GM10248 (cell line): ENCODE measurements around the gene PLIN1.
A peak's percentile ranks its signal among the peaks of the same experiment; 100 is the strongest.

Experiments used
- CTCF ChIA-PET: fragments of 300-600 bp; sonication (Branson Sonifier 250); formaldehyde crosslinking; extraction: SDS; loops from one replicate; lab custom pipeline; 2021; ENCODE audit warnings: antibody characterized with exemption; lab: Yijun Ruan, JAX
- POLR2A ChIA-PET: fragments of 350-650 bp; sonication (Branson Sonifier 250); formaldehyde crosslinking; extraction: SDS; loops from one replicate; lab custom pipeline; 2020; ENCODE audit warnings: antibody characterized with exemption; lab: Yijun Ruan, JAX
- DNase-seq: peaks from one replicate; pipeline ENCODE4 v3.0.0; 2012; ENCODE audit errors: extremely low spot score
- CTCF ChIP-seq: IDR thresholded peaks from 2 replicates; pipeline ENCODE4 v1.5.1; 2012; ENCODE audit warnings: mild to moderate bottlenecking, low read depth; ENCODE audit errors: extremely low read depth, missing control alignments, control extremely low read depth

The PLIN1 gene

GRCh38 chr15:89674526-89674925, 4.6 kb downstream of the PLIN1 start:
- CTCF ChIA-PET = no interaction called here
- no peak for TF ChIP-seq CTCF
- POLR2A ChIA-PET = interaction anchor here (0.7 kb wide), 1 partner anchor 552 kb away, joined by 9 read pairs; no protein-coding TSS in a partner anchor
- DNase-seq = no peak

- CTCF ChIA-PET = interaction anchor here (1.1 to 2.7 kb wide), 4 partner anchors 10 to 67 kb away, joined by 4 to 20 read pairs (median 6); no protein-coding TSS in a partner anchor
- peak; percentile 61 for DNase-seq
- TF ChIP-seq CTCF = peak; percentile 35
- POLR2A ChIA-PET = no interaction called here
Measured at GRCh38 chr15:89673165-89673512, 6.0 kb downstream of the PLIN1 start.

- TF ChIP-seq CTCF = no peak
- DNase-seq = no peak
- POLR2A ChIA-PET = no interaction called here
- CTCF ChIA-PET = interaction anchor here (1.1 to 2.7 kb wide), 5 partner anchors 9 to 68 kb away, joined by 4 to 20 read pairs (median 5); no protein-coding TSS in a partner anchor
Measured at GRCh38 chr15:89672221-89673164, 6.7 kb downstream of the PLIN1 start.

GRCh38 chr15:89671687-89672086, 7.5 kb downstream of the PLIN1 start:
- ChIA-PET POLR2A (no interaction called here), CTCF (interaction anchor here (1.3 to 2.7 kb wide), 3 partner anchors 8 to 30 kb away, joined by 3 to 20 read pairs (median 4); no protein-coding TSS in a partner anchor)
- no peak for DNase-seq
- TF ChIP-seq CTCF = no peak

- POLR2A ChIA-PET = no interaction called here
Measured at GRCh38 chr15:89670971-89671560, 8.1 kb downstream of the PLIN1 start.

More at GRCh38 chr15:89670971-89671560, 8.1 kb downstream of the PLIN1 start:
- DNase-seq = no peak
- TF ChIP-seq CTCF = no peak
- CTCF ChIA-PET = interaction anchor here (0.8 to 2.7 kb wide), 3 partner anchors 8 to 112 kb away, joined by 3 to 20 read pairs (median 3); no protein-coding TSS in a partner anchor
